IMR-90 (cell line): ENCODE measurements around the gene PCNX2. TPM values are rescaled to one million over a fixed set of nuclear protein-coding genes. Genes with fewer than 3 reads are reported as not detected.
A peak's percentile ranks its signal among the peaks of the same experiment; 100 is the strongest.

ENCODE experiments used
- ATAC-seq: fragments of 200-7000 bp; cut with Tn5 transposase; 2 replicates; pipeline ENCODE4 v1.9.1; 2020; ENCODE audit warnings: low read depth, mild to moderate bottlenecking, moderate library complexity
- BruUV-seq: library from RNA; stranded (reverse); fragments of 400-500 nt; replicated peaks from 2 replicates; lab custom pipeline; 2021; lab: Mats Ljungman, UMichigan
- CTCF ChIA-PET: fragments of 300-600 bp; formaldehyde crosslinking; extraction: SDS; loops from one replicate; lab custom pipeline; 2021; ENCODE audit warnings: antibody characterized with exemption; lab: Yijun Ruan, JAX
- POLR2A ChIA-PET: fragments of 300-600 bp; sonication (Branson Sonifier 250); formaldehyde crosslinking; loops from one replicate; lab custom pipeline; 2022; ENCODE audit warnings: antibody characterized with exemption; ENCODE audit not compliant: unreplicated experiment; lab: Charles Lee
- DNase-seq: peaks from one replicate; pipeline ENCODE4 v3.0.0; 2013
- H2AFZ ChIP-seq: replicated peaks from 2 replicates; pipeline ENCODE3; 2013; ENCODE audit warnings: low read length, mild to moderate bottlenecking; ENCODE audit not compliant: poor library complexity
- H2AK5ac ChIP-seq: 2 replicates; pipeline ENCODE4 v1.6.1; 2013; ENCODE audit warnings: low read depth, low read length, inconsistent platforms
- H2AK9ac ChIP-seq: replicated peaks from 2 replicates; pipeline ENCODE3; 2013; ENCODE audit warnings: mild to moderate bottlenecking, low read depth, low read length, moderate library complexity; ENCODE audit not compliant: poor library complexity
- H2BK120ac ChIP-seq: 2 replicates; pipeline ENCODE4 v1.6.1; 2013; ENCODE audit warnings: low read depth, low read length, inconsistent platforms
- H2BK15ac ChIP-seq: 3 replicates; pipeline ENCODE4 v1.6.1; 2013; ENCODE audit warnings: low read depth, low read length, inconsistent platforms
- H2BK20ac ChIP-seq: 2 replicates; pipeline ENCODE4 v1.6.1; 2013; ENCODE audit warnings: low read depth, mild to moderate bottlenecking, inconsistent platforms, low read length, moderate library complexity
- H2BK5ac ChIP-seq: 2 replicates; pipeline ENCODE4 v1.6.1; 2013; ENCODE audit warnings: mild to moderate bottlenecking, low read depth, low read length, inconsistent platforms; ENCODE audit not compliant: poor library complexity, severe bottlenecking
- H3K14ac ChIP-seq: replicated peaks from 2 replicates; pipeline ENCODE4 v1.6.1; 2013; ENCODE audit warnings: low read depth, low read length, inconsistent platforms
- H3K18ac ChIP-seq: 2 replicates; pipeline ENCODE4 v1.6.1; 2013; ENCODE audit warnings: low read depth, low read length, control low read depth
- H3K23ac ChIP-seq: 2 replicates; pipeline ENCODE4 v1.6.1; 2013; ENCODE audit warnings: low read depth, low read length, inconsistent platforms
- H3K27ac ChIP-seq: 2 replicates; pipeline ENCODE4 v1.5.1; 2013; ENCODE audit warnings: mild to moderate bottlenecking, control low read depth, low read length; ENCODE audit not compliant: insufficient read depth
- H3K27me3 ChIP-seq: 2 replicates; pipeline ENCODE4 v1.6.1; 2013; ENCODE audit warnings: low read length; ENCODE audit not compliant: control insufficient read depth, insufficient read depth
- H3K36me3 ChIP-seq: 2 replicates; pipeline ENCODE4 v1.6.1; 2013; ENCODE audit warnings: low read length, mixed read lengths; ENCODE audit not compliant: control insufficient read depth, insufficient read depth
- H3K4ac ChIP-seq: 2 replicates; pipeline ENCODE4 v1.6.1; 2013; ENCODE audit warnings: low read depth, low read length, inconsistent platforms
- H3K4me1 ChIP-seq: 2 replicates; pipeline ENCODE4 v1.6.1; 2013; ENCODE audit warnings: low read length, mixed read lengths; ENCODE audit not compliant: control insufficient read depth, insufficient read depth
- H3K4me2 ChIP-seq: 2 replicates; pipeline ENCODE4 v1.6.1; 2013; ENCODE audit warnings: low read depth, mild to moderate bottlenecking, control low read depth, low read length, moderate library complexity
- H3K4me3 ChIP-seq: 2 replicates; pipeline ENCODE4 v1.5.1; 2013; ENCODE audit warnings: low read depth, mild to moderate bottlenecking, control low read depth, low read length, moderate library complexity; ENCODE audit not compliant: insufficient read depth
- H3K56ac ChIP-seq: 2 replicates; pipeline ENCODE4 v1.6.1; 2013; ENCODE audit warnings: low read length, inconsistent platforms; ENCODE audit not compliant: insufficient read depth; ENCODE audit errors: extremely low read depth
- H3K79me1 ChIP-seq, 2 experiments: 2 replicates each; pipeline ENCODE4 v1.6.1; 2013; ENCODE audit warnings: low read length in 2 of 2, inconsistent platforms in 1 of 2, low read depth in 1 of 2
- H3K9ac ChIP-seq: 2 replicates; pipeline ENCODE4 v1.6.1; 2013; ENCODE audit warnings: low read depth, low read length, control low read depth
- H3K9me1 ChIP-seq: 2 replicates; pipeline ENCODE4 v1.6.1; 2013; ENCODE audit warnings: low read length, inconsistent platforms; ENCODE audit not compliant: insufficient read depth
- H3K9me3 ChIP-seq: 2 replicates; pipeline ENCODE4 v1.6.1; 2013; ENCODE audit warnings: low read length; ENCODE audit not compliant: control insufficient read depth, insufficient read depth
- H4K20me1 ChIP-seq: 2 replicates; pipeline ENCODE4 v1.6.1; 2013; ENCODE audit warnings: low read length, inconsistent platforms; ENCODE audit not compliant: insufficient read depth
- H4K5ac ChIP-seq: 2 replicates; pipeline ENCODE4 v1.6.1; 2013; ENCODE audit warnings: mild to moderate bottlenecking, low read depth, low read length, control low read depth
- H4K8ac ChIP-seq, 2 experiments: 2 replicates each; pipeline ENCODE4 v1.6.1; 2013; ENCODE audit warnings: low read depth in 2 of 2, low read length in 2 of 2, control low read depth in 1 of 2, inconsistent platforms in 1 of 2
- H4K91ac ChIP-seq: 2 replicates; pipeline ENCODE4 v1.6.1; 2013; ENCODE audit warnings: low read depth, low read length, inconsistent platforms; ENCODE audit not compliant: insufficient read depth
- CEBPB ChIP-seq: IDR thresholded peaks from 2 replicates; pipeline ENCODE4 v1.6.1; 2012; ENCODE audit warnings: low read depth, low read length, improper control_type of control experiment
- CHD1 ChIP-seq: IDR thresholded peaks from 2 replicates; pipeline ENCODE4 v1.6.1; 2012; ENCODE audit warnings: low read depth, low read length, improper control_type of control experiment
- WGBS, 2 experiments: methylation state at CpG; one replicate each; pipeline versions ENCODE4 v1.1.5 to v1.1.7; 2013; ENCODE audit warnings: missing lambda C conversion rate in 2 of 2; ENCODE audit not compliant: insufficient read length in 1 of 2; ENCODE audit errors: extremely low coverage in 2 of 2; 5-methylcytosine and 5-hydroxymethylcytosine counted together
- dilution Hi-C: fragments of 300-500 bp; cut with HindIII; formaldehyde crosslinking; loops from one replicate; pipeline ENCODE4 v1.14.3; 2018; ENCODE audit warnings: low sequenced_read_pairs; ENCODE audit not compliant: unreplicated experiment
- in situ Hi-C: fragments of 300-500 bp; cut with MboI; formaldehyde crosslinking; loops from 3 replicates; pipeline ENCODE4 v1.14.3; 2019; ENCODE audit warnings: low sequenced_read_pairs, inconsistent platforms, mixed read lengths
- intact Hi-C: fragments of 100-400 bp; cut with micrococcal nuclease; formaldehyde crosslinking; loops from 2 replicates; pipeline ENCODE4 v1.10.0; 2022
- polyA plus RNA-seq, 3 experiments: library from polyadenylated mRNA; depleted of rRNA; stranded (reverse); fragments of >200 nt; gene quantifications; 2 replicates each; pipeline ENCODE4 v1.2.3, GENCODE V29; 2012; ENCODE audit warnings: low replicate concordance in 1 of 3
- total RNA-seq: library from RNA; depleted of rRNA; stranded (reverse); fragments of >200 nt; gene quantifications from 2 replicates; pipeline ENCODE4 v1.2.3, GENCODE V29; 2012

PCNX2 gene
- total and polyA plus RNA-seq, 2 of the 4 experiments (the other 2 are of a cell fraction) = 15.9 to 22.6 TPM

DNA sequence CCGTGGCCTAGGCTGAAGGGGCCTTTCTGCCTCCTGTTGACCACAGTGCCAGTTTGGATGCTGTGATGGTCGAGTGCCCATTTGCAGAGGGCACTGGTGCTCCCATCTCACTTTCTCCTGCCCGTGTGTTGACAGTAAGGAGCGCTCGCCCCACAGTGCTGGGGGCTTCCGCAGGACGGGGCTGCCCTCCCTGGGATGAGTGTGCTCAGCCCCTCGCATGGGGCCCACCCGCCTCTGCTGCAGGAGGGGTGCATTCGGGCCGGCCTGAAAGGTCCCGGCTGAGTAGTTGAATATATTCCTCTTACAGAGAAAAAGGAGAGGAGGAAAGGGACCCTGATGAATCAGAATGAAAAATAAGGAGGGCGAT is 307.8 kb downstream of the PCNX2 start:
- in situ Hi-C loops (no loop called here), intact Hi-C loops (no loop called here), dilution Hi-C loops (no loop called here)
- Histone ChIP-seq H2BK15ac (no peak overlapping the region), H3K9me1 (0 out of 2 replicates have a peak, but pooled peaks cover 3% of the 10 kb centered on the region), H2BK5ac (no peak overlapping the region), H3K79me1 (no peaks in the 10 kb centered on the region), H2AK5ac (peak overlapping the region; percentile 13; the same call in 1 of the 2 replicates), H3K4me2 (no peak overlapping the region), H4K20me1 (no peaks in the 10 kb centered on the region), H3K56ac (no peak overlapping the region), H3K14ac (0 out of 2 replicates have a peak overlapping the region, but pooled peaks have one; percentile 17), H3K4me1 (peaks cover 9% of the 10 kb centered on the region), H3K36me3 (peaks cover 19% of the 10 kb centered on the region; the same call in 1 of the 2 replicates), H2AFZ (no peak overlapping the region), H3K4ac (no peak overlapping the region), H3K9me3 (no peaks in the 10 kb centered on the region), H3K23ac (no peak overlapping the region), H2BK20ac (no peak overlapping the region), H3K9ac (no peak overlapping the region), H3K4me3 (no peak overlapping the region), H3K27ac (no peak overlapping the region), H4K8ac (no peak overlapping the region), H2BK120ac (no peak overlapping the region), H3K27me3 (no peaks in the 10 kb centered on the region), H4K91ac (no peak overlapping the region; the same call in 1 of the 2 replicates), H2AK9ac (no peak overlapping the region), H3K18ac (0 out of 2 replicates have a peak overlapping the region, but pooled peaks have one; percentile 4), H4K5ac (no peak overlapping the region; the same call in 1 of the 2 replicates)
- ChIA-PET CTCF (no interaction called here), POLR2A (no interaction called here)
- DNase-seq (no peak), ATAC-seq (no peak)
- no CpG with 5 or more reads among the region's 13 CpGs for WGBS, 2 experiments
- TF ChIP-seq CEBPB (no peak), CHD1 (no peak)
- BruUV-seq = no TSS peak
